BLaER1 treated with 17β-estradiol and CSF1 and Interleukin-3, amounts not matched to agents 10 nM and 100 nM (cell line): ENCODE data around the gene TYROBP.
A peak's percentile ranks its signal among the peaks of the same experiment; 100 is the strongest.

Experiments
- H3K27ac ChIP-seq, 11 experiments: shearing (Covaris generic); formaldehyde crosslinking; 2 replicates each; pipeline ENCODE4 v1.8.1; 2022
- H3K27me3 ChIP-seq, 11 experiments: shearing (Covaris generic); formaldehyde crosslinking; 2 replicates each; pipeline ENCODE4 v1.8.1; 2022
- H3K36me3 ChIP-seq, 11 experiments: shearing (Covaris generic); formaldehyde crosslinking; 2 replicates each; pipeline ENCODE4 v1.8.1; 2022
- H3K4me1 ChIP-seq, 10 experiments: shearing (Covaris generic); formaldehyde crosslinking; 2 replicates each; pipeline ENCODE4 v1.8.1; 2022
- H3K4me2 ChIP-seq, 11 experiments: shearing (Covaris generic); formaldehyde crosslinking; 2 replicates each; pipeline ENCODE4 v1.8.1; 2022
- H3K4me3 ChIP-seq, 10 experiments: shearing (Covaris generic); formaldehyde crosslinking; 2 replicates each; pipeline ENCODE4 v1.8.1; 2022
- H3K9ac ChIP-seq, 11 experiments: shearing (Covaris generic); formaldehyde crosslinking; 2 replicates each; pipeline ENCODE4 v1.8.1; 2022
- H3K9me3 ChIP-seq, 11 experiments: shearing (Covaris generic); formaldehyde crosslinking; replicated peaks in 1 of 11; 2 replicates each; pipeline ENCODE4 v1.8.1; 2022
- H4K20me1 ChIP-seq, 11 experiments: shearing (Covaris generic); formaldehyde crosslinking; 2 replicates each; pipeline ENCODE4 v1.8.1; 2022
- Cebpa-rat ChIP-seq, 11 experiments: shearing (Covaris generic); IDR thresholded peaks; 2 replicates each; pipeline ENCODE4 v1.8.1; 2022

TYROBP gene

GRCh38 chr19:35868823-35869326, 39.2 kb downstream of the TYROBP start:
- H3K36me3 ChIP-seq, result no peaks in the 10 kb centered on the region
- H3K27ac ChIP-seq, result no peak overlapping the region
- H3K9me3 ChIP-seq, result no peaks in the 10 kb centered on the region
- H3K4me2 ChIP-seq, result peak overlapping the region; percentile 69 to 91 (median 86)
- H4K20me1 ChIP-seq, result peaks cover 0 to 15% (median 0%) of the 10 kb centered on the region in 11 experiments; a peak in 1 of 22 replicates
- peaks cover 11 to 17% (median 15%) of the 10 kb centered on the region in 10 experiments for H3K4me1 ChIP-seq
- TF ChIP-seq Cebpa-rat (IDR thresholded peaks at IDR 0.05), result no peak
- H3K9ac ChIP-seq, result peak overlapping the region in 3 of 11 experiments; percentile 19 to 48 (median 35); a peak in 2 of 22 replicates
- H3K27me3 ChIP-seq, result peaks cover 41 to 67% (median 60%) of the 10 kb centered on the region in 11 experiments
- peak overlapping the region; percentile 38 to 66 (median 53) for H3K4me3 ChIP-seq

GRCh38 chr19:35868172-35868822, 39.8 kb downstream of the TYROBP start, which contains the start of gene APLP1:
TSS of gene APLP1 (plus strand) at chr19:35868574. CDS start at chr19:35868637, 63 bp downstream.
- Histone ChIP-seq H4K20me1 (peaks cover 0 to 10% (median 0%) of the 10 kb centered on the region in 11 experiments; a peak in 1 of 22 replicates), H3K9ac (peak within 1 kb of the TSS in 4 of 11 experiments; percentile 5 to 48 (median 27); a peak in 2 of 22 replicates), H3K9me3 (no peaks in the 10 kb centered on the region), H3K36me3 (no peaks in the 10 kb centered on the region), H3K4me3 (peak within 1 kb of the TSS; percentile 38 to 66 (median 53)), H3K4me2 (peak within 1 kb of the TSS; percentile 69 to 91 (median 86)), H3K27ac (no peak within 1 kb of the TSS), H3K27me3 (peaks cover 41 to 73% (median 61%) of the 10 kb centered on the region in 11 experiments), H3K4me1 (peaks cover 11 to 17% (median 15%) of the 10 kb centered on the region in 10 experiments)
- no peak for TF ChIP-seq Cebpa-rat (IDR thresholded peaks at IDR 0.05)

- H4K20me1 ChIP-seq, result peaks cover 0 to 29% (median 0%) of the 10 kb centered on the region in 11 experiments; a peak in 5 of 22 replicates
- peaks cover 73 to 99% (median 91%) of the 10 kb centered on the region in 11 experiments for H3K27me3 ChIP-seq
- H3K36me3 ChIP-seq, result no peaks in the 10 kb centered on the region
Measured at GRCh38 chr19:35863018-35863417, 45.1 kb downstream of the TYROBP start.

GRCh38 chr19:35862528-35862927, 45.6 kb downstream of the TYROBP start:
- H4K20me1 ChIP-seq, result peaks cover 0 to 29% (median 0%) of the 10 kb centered on the region in 11 experiments; a peak in 5 of 22 replicates
- H3K36me3 ChIP-seq, result no peaks in the 10 kb centered on the region
- no peak for TF ChIP-seq Cebpa-rat (IDR thresholded peaks at IDR 0.05)
- peaks cover 73 to 99% (median 91%) of the 10 kb centered on the region in 11 experiments for H3K27me3 ChIP-seq
- no peak overlapping the region for H3K4me3 ChIP-seq
- peaks cover 0 to under 1% (median 0%) of the 10 kb centered on the region in 10 experiments; a peak in 6 of 20 replicates for H3K4me1 ChIP-seq
- no peak overlapping the region for H3K9ac ChIP-seq
- H3K4me2 ChIP-seq, result no peak overlapping the region
- peaks cover 0 to 12% (median 0%) of the 10 kb centered on the region in 11 experiments; a peak in 2 of 22 replicates for H3K9me3 ChIP-seq
- H3K27ac ChIP-seq, result no peak overlapping the region

More at GRCh38 chr19:35863018-35863417, 45.1 kb downstream of the TYROBP start:
- Histone ChIP-seq H3K4me3 (no peak overlapping the region), H3K27ac (no peak overlapping the region), H3K9me3 (peaks cover 0 to 12% (median 0%) of the 10 kb centered on the region in 11 experiments; a peak in 2 of 22 replicates), H3K9ac (no peak overlapping the region), H3K4me1 (no peaks in the 10 kb centered on the region), H3K4me2 (no peak overlapping the region)
- TF ChIP-seq Cebpa-rat (IDR thresholded peaks at IDR 0.05), result no peak

- Histone ChIP-seq H3K4me3 (no peak overlapping the region), H3K4me2 (no peak overlapping the region), H3K27me3 (peaks cover 73 to 99% (median 91%) of the 10 kb centered on the region in 11 experiments)
Measured at GRCh38 chr19:35861640-35862160, 46.4 kb downstream of the TYROBP start.

GRCh38 chr19:35860818-35861639, 47.1 kb downstream of the TYROBP start:
- no peaks in the 10 kb centered on the region for H3K36me3 ChIP-seq
- peaks cover 6 to 15% (median 12%) of the 10 kb centered on the region in 10 experiments for H3K4me1 ChIP-seq
- H3K9ac ChIP-seq, result no peak overlapping the region
- peaks cover 73 to 99% (median 91%) of the 10 kb centered on the region in 11 experiments for H3K27me3 ChIP-seq
- H3K4me2 ChIP-seq, result no peak overlapping the region
- no peak overlapping the region for H3K27ac ChIP-seq
- H3K9me3 ChIP-seq, result peaks cover 0 to 12% (median 0%) of the 10 kb centered on the region in 11 experiments; a peak in 2 of 22 replicates
- peaks cover 0 to 29% (median 0%) of the 10 kb centered on the region in 11 experiments; a peak in 6 of 22 replicates for H4K20me1 ChIP-seq
- H3K4me3 ChIP-seq, result 0 out of 20 replicates have a peak overlapping the region, but pooled peaks of 1 of the 10 experiments have one; percentile 24
- TF ChIP-seq Cebpa-rat (IDR thresholded peaks at IDR 0.05), result no peak

More at GRCh38 chr19:35861640-35862160, 46.4 kb downstream of the TYROBP start:
- Histone ChIP-seq H3K36me3 (no peaks in the 10 kb centered on the region), H3K9me3 (peaks cover 0 to 12% (median 0%) of the 10 kb centered on the region in 11 experiments; a peak in 2 of 22 replicates), H3K4me1 (peaks cover 0 to 9% (median 7%) of the 10 kb centered on the region in 10 experiments; a peak in 14 of 20 replicates), H3K27ac (no peak overlapping the region), H4K20me1 (peaks cover 0 to 29% (median 0%) of the 10 kb centered on the region in 11 experiments; a peak in 6 of 22 replicates), H3K9ac (no peak overlapping the region)
- TF ChIP-seq Cebpa-rat (IDR thresholded peaks at IDR 0.05), result no peak

- Histone ChIP-seq H3K27me3 (peaks cover 77 to 99% (median 91%) of the 10 kb centered on the region in 11 experiments), H3K27ac (no peak overlapping the region), H3K9me3 (peaks cover 0 to 12% (median 0%) of the 10 kb centered on the region in 11 experiments; a peak in 2 of 22 replicates), H4K20me1 (peaks cover 0 to 29% (median 0%) of the 10 kb centered on the region in 11 experiments; a peak in 6 of 22 replicates), H3K4me2 (no peak overlapping the region), H3K36me3 (no peaks in the 10 kb centered on the region), H3K4me3 (no peak overlapping the region), H3K9ac (no peak overlapping the region), H3K4me1 (peaks cover 10 to 20% (median 16%) of the 10 kb centered on the region in 10 experiments)
- TF ChIP-seq Cebpa-rat (IDR thresholded peaks at IDR 0.05), result no peak
Measured at GRCh38 chr19:35860436-35860817, 47.7 kb downstream of the TYROBP start.

- peaks cover 86 to 99% (median 94%) of the 10 kb centered on the region in 11 experiments for H3K27me3 ChIP-seq
- H3K4me2 ChIP-seq, result no peak overlapping the region
- H3K9ac ChIP-seq, result no peak overlapping the region
- H4K20me1 ChIP-seq, result peaks cover 0 to 29% (median 0%) of the 10 kb centered on the region in 11 experiments; a peak in 6 of 22 replicates
- H3K27ac ChIP-seq, result no peak overlapping the region
- peaks cover 0 to 12% (median 0%) of the 10 kb centered on the region in 11 experiments; a peak in 2 of 22 replicates for H3K9me3 ChIP-seq
- no peak overlapping the region for H3K4me3 ChIP-seq
- H3K36me3 ChIP-seq, result no peaks in the 10 kb centered on the region
- peaks cover 10 to 20% (median 16%) of the 10 kb centered on the region in 10 experiments for H3K4me1 ChIP-seq
- no peak for TF ChIP-seq Cebpa-rat (IDR thresholded peaks at IDR 0.05)
Measured at GRCh38 chr19:35859414-35859813, 48.7 kb downstream of the TYROBP start.
